Measurements from ENCODE around the gene FAM120B. TPM values are rescaled to one million over a fixed set of nuclear protein-coding genes. Genes with fewer than 3 reads are reported as not detected.

Gene FAM120B
- total RNA-seq, 1 donor from 2014 or later, result 48.3 TPM

GRCh38 chr6:170272341-170273065 is 34.1 kb upstream of the FAM120B start:
- peaks cover 25% of the 10 kb centered on the region for H3K4me1 Mint-ChIP-seq (ENCODE audit: unreplicated experiment)
- H3K9me3 Mint-ChIP-seq (ENCODE audit: unreplicated experiment), result no peaks in the 10 kb centered on the region
- no peaks in the 10 kb centered on the region for H3K36me3 Mint-ChIP-seq (ENCODE audit: low read depth, unreplicated experiment)

GRCh38 chr6:170273191-170273590 is 33.4 kb upstream of the FAM120B start:
- TF ChIP-seq CTCF (IDR thresholded peaks at IDR 0.05; ENCODE audit: unreplicated experiment), result no peak

More at GRCh38 chr6:170272341-170273065, 34.1 kb upstream of the FAM120B start:
- no peak for DNase-seq (ENCODE audit: low spot score)
- Mint-ChIP-seq H3K27ac (ENCODE audit: unreplicated experiment) (no peak overlapping the region), H3K4me3 (ENCODE audit: unreplicated experiment) (no peak overlapping the region), H3K27me3 (ENCODE audit: unreplicated experiment) (peaks cover 12% of the 10 kb centered on the region)
- no peak for TF ChIP-seq CTCF (IDR thresholded peaks at IDR 0.05; ENCODE audit: unreplicated experiment)

GRCh38 chr6:170273681-170274080 is 32.9 kb upstream of the FAM120B start:
- H3K27me3 Mint-ChIP-seq (ENCODE audit: unreplicated experiment), result peaks cover 12% of the 10 kb centered on the region
- H3K27ac Mint-ChIP-seq (ENCODE audit: unreplicated experiment), result no peak overlapping the region
- no peak for TF ChIP-seq CTCF (IDR thresholded peaks at IDR 0.05; ENCODE audit: unreplicated experiment)

More at GRCh38 chr6:170273191-170273590, 33.4 kb upstream of the FAM120B start:
- H3K27ac Mint-ChIP-seq (ENCODE audit: unreplicated experiment), result no peak overlapping the region
- H3K36me3 Mint-ChIP-seq (ENCODE audit: low read depth, unreplicated experiment), result no peaks in the 10 kb centered on the region
- H3K4me3 Mint-ChIP-seq (ENCODE audit: unreplicated experiment), result no peak overlapping the region
- H3K4me1 Mint-ChIP-seq (ENCODE audit: unreplicated experiment), result peaks cover 27% of the 10 kb centered on the region
- peaks cover 12% of the 10 kb centered on the region for H3K27me3 Mint-ChIP-seq (ENCODE audit: unreplicated experiment)
- H3K9me3 Mint-ChIP-seq (ENCODE audit: unreplicated experiment), result no peaks in the 10 kb centered on the region
- DNase-seq (ENCODE audit: low spot score), result no peak

GRCh38 chr6:170274713-170275560 is 31.6 kb upstream of the FAM120B start:
- Mint-ChIP-seq H3K4me1 (ENCODE audit: unreplicated experiment) (peaks cover 39% of the 10 kb centered on the region), H3K27ac (ENCODE audit: unreplicated experiment) (no peak overlapping the region), H3K36me3 (ENCODE audit: low read depth, unreplicated experiment) (no peaks in the 10 kb centered on the region), H3K9me3 (ENCODE audit: unreplicated experiment) (no peaks in the 10 kb centered on the region), H3K27me3 (ENCODE audit: unreplicated experiment) (peaks cover 12% of the 10 kb centered on the region), H3K4me3 (ENCODE audit: unreplicated experiment) (no peak overlapping the region)
- DNase-seq (ENCODE audit: low spot score), result no peak
- no peak for TF ChIP-seq CTCF (IDR thresholded peaks at IDR 0.05; ENCODE audit: unreplicated experiment)

More at GRCh38 chr6:170273681-170274080, 32.9 kb upstream of the FAM120B start:
- peaks cover 32% of the 10 kb centered on the region for H3K4me1 Mint-ChIP-seq (ENCODE audit: unreplicated experiment)
- no peak overlapping the region for H3K4me3 Mint-ChIP-seq (ENCODE audit: unreplicated experiment)
- no peaks in the 10 kb centered on the region for H3K9me3 Mint-ChIP-seq (ENCODE audit: unreplicated experiment)
- no peak for DNase-seq (ENCODE audit: low spot score)
- no peaks in the 10 kb centered on the region for H3K36me3 Mint-ChIP-seq (ENCODE audit: low read depth, unreplicated experiment)
